Cardiac septum (tissue), 1 donor: Measurements from ENCODE around the gene UNC93A. TPM values are rescaled to one million over a fixed set of nuclear protein-coding genes. Genes with fewer than 3 reads are reported as not detected.
"Not testable (repeated sequence)": the region's sequence is repeated elsewhere in the genome, so short reads cannot be mapped to it uniquely, and the experiment has no call there.

Experiments used
- DNase-seq: peaks from one replicate; pipeline ENCODE4 v3.0.0-alpha.2; 2020; ENCODE audit warnings: low spot score
- intact Hi-C: fragments of 100-400 bp; cut with DNase I; formaldehyde crosslinking; loops from one replicate; pipeline ENCODE4 v1.14.0; 2022
- total RNA-seq: library from RNA; stranded (reverse); fragmentation: NEBNext Ultra II Directional; extraction: Animal tissue kit (Norgen Biotek cat#: 25700); gene quantifications from one replicate; pipeline ENCODE4 v1.2.1, GENCODE V29; 2021
- donor health status: DM: no; HTN: no; CAD: no.

Gene UNC93A
- total RNA-seq, 1 donor from 2014 or later = not detected

DNA sequence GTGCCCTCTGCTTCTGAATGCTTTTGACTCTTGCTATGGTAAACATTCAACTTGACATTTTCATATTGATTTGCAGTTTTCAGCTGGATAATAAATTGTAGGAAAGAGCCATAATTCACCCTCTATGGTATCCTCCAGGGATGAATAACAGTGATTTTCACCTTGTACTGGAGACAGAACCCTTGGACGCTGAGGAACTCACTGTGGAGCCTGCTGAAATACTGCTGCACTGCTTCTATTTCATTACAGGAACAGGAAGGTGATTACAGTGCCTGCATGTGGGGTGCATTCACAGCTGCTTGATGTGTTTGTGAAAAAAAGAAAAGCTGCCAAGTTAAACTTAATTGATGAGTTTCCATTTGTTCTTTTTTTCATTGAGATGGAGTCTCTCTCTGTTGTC, 70.1 kb downstream of the UNC93A start:
- intact Hi-C loops, DNase-seq: not testable (repeated sequence)

Other genes starting within 250 kb of the UNC93A start
- not detected for gene CCR6, start 168.2 kb upstream of the UNC93A start, total RNA-seq
- not detected for gene GPR31, start 133.3 kb upstream of the UNC93A start, total RNA-seq
- not detected for gene TTLL2, start 33.8 kb downstream of the UNC93A start, total RNA-seq